WI38 (cell line): ENCODE measurements around the gene C14orf132.

ENCODE experiments used
- H3K4me3 ChIP-seq: 2 replicates; pipeline ENCODE4 v1.5.1; 2011; ENCODE audit warnings: low read depth, mild to moderate bottlenecking, control low read depth, low read length
- CTCF ChIP-seq: IDR thresholded peaks from 2 replicates; pipeline ENCODE4 v1.5.1; 2012; ENCODE audit warnings: low read depth, mild to moderate bottlenecking, control low read depth, low read length

Gene C14orf132

GRCh38 chr14:96103075-96103474, 63.9 kb downstream of the C14orf132 start:
- no peak for TF ChIP-seq CTCF
- H3K4me3 ChIP-seq, result no peak overlapping the region

- no peak for TF ChIP-seq CTCF
- H3K4me3 ChIP-seq, result no peak overlapping the region
Measured at GRCh38 chr14:96103560-96104460, 64.6 kb downstream of the C14orf132 start.

- H3K4me3 ChIP-seq, result no peak overlapping the region
- no peak for TF ChIP-seq CTCF
Measured at GRCh38 chr14:96104469-96105057, 65.4 kb downstream of the C14orf132 start.

GRCh38 chr14:96105089-96105925, 66.1 kb downstream of the C14orf132 start:
- TF ChIP-seq CTCF, result no peak
- no peak overlapping the region for H3K4me3 ChIP-seq

GRCh38 chr14:96105926-96106441, 66.8 kb downstream of the C14orf132 start:
- no peak for TF ChIP-seq CTCF

GRCh38 chr14:96106891-96107290, 67.7 kb downstream of the C14orf132 start:
- TF ChIP-seq CTCF, result no peak
- no peak overlapping the region for H3K4me3 ChIP-seq

More at GRCh38 chr14:96105926-96106441, 66.8 kb downstream of the C14orf132 start:
- H3K4me3 ChIP-seq, result no peak overlapping the region
